HFF-Myc (cell line): Measurements from ENCODE around the gene CEP170.

Experiments
- DNase-seq: peaks from one replicate; pipeline ENCODE4 v3.0.0-alpha.2; 2011; ENCODE audit warnings: low read depth; ENCODE audit errors: extremely low read depth
- H3K4me3 ChIP-seq: replicated peaks from 2 replicates; pipeline ENCODE4 v1.5.1; 2011; ENCODE audit warnings: low read depth, mild to moderate bottlenecking, control low read depth, low read length
- CTCF ChIP-seq: IDR thresholded peaks from 2 replicates; pipeline ENCODE4 v1.5.1; 2012; ENCODE audit warnings: mild to moderate bottlenecking, low read depth, low read length, control low read depth; ENCODE audit errors: missing control alignments

CEP170 gene

GRCh38 chr1:243275316-243275715 lies 20.2 kb upstream of the CEP170 start:
- no peak for TF ChIP-seq CTCF
- no peak overlapping the region for H3K4me3 ChIP-seq
- DNase-seq = no peak

- TF ChIP-seq CTCF = no peak
- H3K4me3 ChIP-seq = no peak overlapping the region
- DNase-seq = no peak
Observed at GRCh38 chr1:243273945-243274344, 18.9 kb upstream of the CEP170 start.

- no peak for DNase-seq
- no peak overlapping the region for H3K4me3 ChIP-seq
- no peak for TF ChIP-seq CTCF
Observed at GRCh38 chr1:243273506-243273905, 18.4 kb upstream of the CEP170 start.

- H3K4me3 ChIP-seq = no peak overlapping the region
- no peak for DNase-seq
- no peak for TF ChIP-seq CTCF
Observed at GRCh38 chr1:243272401-243272800, 17.3 kb upstream of the CEP170 start.

GRCh38 chr1:243271996-243272395 lies 16.9 kb upstream of the CEP170 start:
- no peak for DNase-seq
- H3K4me3 ChIP-seq = no peak overlapping the region
- TF ChIP-seq CTCF = no peak

GRCh38 chr1:243270097-243270864 lies 15.2 kb upstream of the CEP170 start:
- H3K4me3 ChIP-seq = no peak overlapping the region
- no peak for DNase-seq
- TF ChIP-seq CTCF = no peak

GRCh38 chr1:243269461-243269801 lies 14.3 kb upstream of the CEP170 start:
- TF ChIP-seq CTCF = no peak
- H3K4me3 ChIP-seq = no peak overlapping the region
- DNase-seq = no peak
